GM12892 (cell line): Measurements from ENCODE around the gene CSGALNACT2.

Experiments used
- DNase-seq: peaks from one replicate; pipeline ENCODE4 v3.0.0; 2011; ENCODE audit not compliant: insufficient read length
- FAIRE-seq: peaks from 2 replicates; lab custom pipeline; 2011; peaks lifted over from hg19 to GRCh38; lab: Jason Lieb, UNC
- POLR2A ChIP-seq: IDR thresholded peaks from 2 replicates; pipeline ENCODE4 v1.6.1; 2011; ENCODE audit warnings: low read depth, low read length, control low read depth
- POLR2AphosphoS5 ChIP-seq: IDR thresholded peaks from 2 replicates; pipeline ENCODE4 v1.6.1; 2011; ENCODE audit warnings: low read depth, low read length, control low read depth
- TAF1 ChIP-seq: IDR thresholded peaks from 2 replicates; pipeline ENCODE4 v1.6.1; 2011; ENCODE audit warnings: low read depth, mild to moderate bottlenecking, control low read depth, low read length, borderline replicate concordance

Gene CSGALNACT2

GRCh38 chr10:43158636-43159035 lies 20.4 kb downstream of the CSGALNACT2 start:
- FAIRE-seq: no peak
- no peak for DNase-seq
- TF ChIP-seq POLR2AphosphoS5 (no peak), TAF1 (no peak), POLR2A (no peak)

- FAIRE-seq: no peak
Measured at GRCh38 chr10:43160046-43160920, 22.0 kb downstream of the CSGALNACT2 start.

GRCh38 chr10:43160921-43161255 lies 22.6 kb downstream of the CSGALNACT2 start:
- TF ChIP-seq TAF1: no peak
- TF ChIP-seq POLR2A: no peak
- TF ChIP-seq POLR2AphosphoS5: no peak
- FAIRE-seq: no peak
- no peak for DNase-seq

More at GRCh38 chr10:43160046-43160920, 22.0 kb downstream of the CSGALNACT2 start:
- TF ChIP-seq TAF1: no peak
- TF ChIP-seq POLR2AphosphoS5: no peak
- no peak for TF ChIP-seq POLR2A
- DNase-seq: no peak

GRCh38 chr10:43162604-43163003 lies 24.4 kb downstream of the CSGALNACT2 start:
- no peak for FAIRE-seq
- TF ChIP-seq POLR2AphosphoS5 (no peak), POLR2A (no peak)

GRCh38 chr10:43166207-43166879 lies 28.1 kb downstream of the CSGALNACT2 start:
- no peak for FAIRE-seq
- DNase-seq: no peak
- TF ChIP-seq POLR2A: no peak
- no peak for TF ChIP-seq TAF1
- no peak for TF ChIP-seq POLR2AphosphoS5

More at GRCh38 chr10:43162604-43163003, 24.4 kb downstream of the CSGALNACT2 start:
- no peak for DNase-seq

- no peak for TF ChIP-seq TAF1
- TF ChIP-seq POLR2AphosphoS5: no peak
- TF ChIP-seq POLR2A: no peak
- FAIRE-seq (no peak), DNase-seq (no peak)
Measured at GRCh38 chr10:43166880-43167497, 28.7 kb downstream of the CSGALNACT2 start.

- no peak for FAIRE-seq
Measured at GRCh38 chr10:43167498-43167889, 29.2 kb downstream of the CSGALNACT2 start.

GRCh38 chr10:43170491-43170890 lies 32.2 kb downstream of the CSGALNACT2 start:
- no peak for FAIRE-seq
- no peak for DNase-seq
- TF ChIP-seq TAF1: no peak
- no peak for TF ChIP-seq POLR2AphosphoS5
- TF ChIP-seq POLR2A: no peak

More at GRCh38 chr10:43167498-43167889, 29.2 kb downstream of the CSGALNACT2 start:
- DNase-seq: no peak
- TF ChIP-seq TAF1 (no peak), POLR2A (no peak), POLR2AphosphoS5 (no peak)

GRCh38 chr10:43172645-43173044 lies 34.4 kb downstream of the CSGALNACT2 start:
- FAIRE-seq: no peak
- no peak for DNase-seq
- no peak for TF ChIP-seq POLR2A
- TF ChIP-seq POLR2AphosphoS5: no peak
- TF ChIP-seq TAF1: no peak

- FAIRE-seq: no peak
- no peak for DNase-seq
- TF ChIP-seq POLR2AphosphoS5: no peak
- no peak for TF ChIP-seq POLR2A
- no peak for TF ChIP-seq TAF1
Measured at GRCh38 chr10:43173120-43173519, 34.9 kb downstream of the CSGALNACT2 start.

- TF ChIP-seq POLR2AphosphoS5: no peak
- no peak for TF ChIP-seq POLR2A
- TF ChIP-seq TAF1: no peak
- DNase-seq (no peak), FAIRE-seq (no peak)
Measured at GRCh38 chr10:43174969-43175368, 36.7 kb downstream of the CSGALNACT2 start.

GRCh38 chr10:43176271-43176670 lies 38.0 kb downstream of the CSGALNACT2 start:
- DNase-seq (no peak), FAIRE-seq (no peak)
- TF ChIP-seq POLR2A (no peak), POLR2AphosphoS5 (no peak), TAF1 (no peak)
